Right cardiac atrium (tissue), 5 donors: ENCODE measurements around the gene SEC11A. TPM values are rescaled to one million over a fixed set of nuclear protein-coding genes. Genes with fewer than 3 reads are reported as not detected.

Experiments
- ATAC-seq, 2 donors: fragments of 200-7000 bp; cut with Tn5 transposase; one replicate each; pipeline versions ENCODE4 v1.8.0 to v1.9.1; 2020; ENCODE audit warnings: moderate library complexity in 2 of 2, mild to moderate bottlenecking in 1 of 2
- DNase-seq, 3 donors: peaks; one replicate each; pipeline ENCODE4 v3.0.0-alpha.2; 2020
- H3K27ac ChIP-seq: one replicate; pipeline ENCODE4 v1.5.1; 2013; ENCODE audit warnings: mild to moderate bottlenecking, low read length, control low read depth, moderate library complexity
- H3K27me3 ChIP-seq: one replicate; pipeline ENCODE4 v1.6.1; 2013; ENCODE audit not compliant: control insufficient read depth, insufficient read depth
- H3K4me1 ChIP-seq: one replicate; pipeline ENCODE4 v1.6.1; 2013; ENCODE audit warnings: low read length; ENCODE audit not compliant: control insufficient read depth, insufficient read depth
- H3K4me3 ChIP-seq: one replicate; pipeline ENCODE4 v1.5.1; 2013; ENCODE audit warnings: low read length, control low read depth
- H3K9me3 ChIP-seq: one replicate; pipeline ENCODE4 v1.6.1; 2013; ENCODE audit warnings: low read length; ENCODE audit not compliant: control insufficient read depth
- WGBS: extraction: QIAGEN DNeasy Blood & Tissue Kit; methylation state at CpG from one replicate; pipeline ENCODE4 v1.1.7; 2013; 5-methylcytosine and 5-hydroxymethylcytosine counted together
- intact Hi-C, 4 donors: fragments of 100-400 bp; cut with DNase I; formaldehyde crosslinking; loops; one replicate each; pipeline versions ENCODE4 v1.11.0 to v1.14.0; 2022 to 2023
- polyA plus RNA-seq: library from polyadenylated mRNA; stranded (reverse); fragments of 200-250 nt; gene quantifications from one replicate; pipeline ENCODE4 v1.2.3, GENCODE V29; 2013
- total RNA-seq, 4 donors: library from RNA; stranded (reverse); fragmentation: NEBNext Ultra II Directional; extraction: Animal tissue kit (Norgen Biotek cat#: 25700); gene quantifications; one replicate each; pipeline ENCODE4 v1.2.1, GENCODE V29; 2021
- donor health status: healthy with polysubstance abuse.
- donor health status: DM: no; HTN: yes; CAD: no.
- donor health status: DM: no; HTN: no; CAD: no.
- donor health status: DM: no; HTN: yes; CAD: no; lungs with severe emphysema.
- donor health status: DM: yes; HTN: yes; CAD: no.

Gene SEC11A
- total and polyA plus RNA-seq, 5 donors = 86.2 to 92.2 (median 88.3) TPM

DNA sequence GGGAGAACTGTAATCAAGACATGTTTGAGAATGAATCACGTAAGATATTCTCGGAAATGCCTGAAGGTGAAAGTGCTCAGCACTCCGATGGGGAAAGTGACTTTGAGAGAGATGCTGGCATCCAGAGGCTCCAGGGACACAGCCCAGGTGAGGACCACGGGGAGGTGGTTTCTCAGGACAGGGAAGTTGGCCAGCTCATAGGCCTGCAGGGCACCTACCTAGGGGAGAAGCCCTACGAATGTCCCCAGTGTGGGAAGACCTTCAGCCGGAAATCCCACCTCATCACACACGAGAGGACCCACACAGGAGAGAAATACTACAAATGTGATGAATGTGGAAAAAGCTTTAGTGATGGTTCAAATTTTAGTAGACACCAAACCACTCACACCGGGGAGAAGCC is 95.3 kb downstream of the SEC11A start:
- Histone ChIP-seq H3K9me3 (peaks cover 6% of the 10 kb centered on the region), H3K4me1 (no peaks in the 10 kb centered on the region), H3K27ac (no peak overlapping the region), H3K4me3 (no peak overlapping the region), H3K27me3 (no peaks in the 10 kb centered on the region)
- DNase-seq = no peak
- intact Hi-C loops = no loop called here
- no peak for ATAC-seq
- WGBS = 98% methylated on average over 8 of the region's 8 CpGs

Other genes with a start within 250 kb of the SEC11A start
- gene ZSCAN2, start 115.1 kb downstream of the SEC11A start, total RNA-seq = 1 to 10 TPM; 3.6 to 6.4 (median 5.2) TPM
- 4.0 TPM for gene ZSCAN2, start 115.1 kb downstream of the SEC11A start, polyA plus RNA-seq
- gene WDR73, start 61.9 kb downstream of the SEC11A start, total RNA-seq = 10 to 100 TPM; 13.7 to 18.8 (median 17.0) TPM
- 10.7 TPM for gene WDR73, start 61.9 kb downstream of the SEC11A start, polyA plus RNA-seq
- 1 to 10 TPM in 3 of 4 donors, under 1 TPM in 1; 0.96 to 4.7 (median 2.1) TPM for gene NMB, start 57.9 kb downstream of the SEC11A start, total RNA-seq
- 6.9 TPM for gene NMB, start 57.9 kb downstream of the SEC11A start, polyA plus RNA-seq
- 10 to 100 TPM; 20.3 to 25.6 (median 20.6) TPM for gene ZNF592, start 32.5 kb upstream of the SEC11A start, total RNA-seq
- 14.0 TPM for gene ZNF592, start 32.5 kb upstream of the SEC11A start, polyA plus RNA-seq
- 10 to 100 TPM; 72.1 to 95.2 (median 78.6) TPM for gene ALPK3, start 101.2 kb upstream of the SEC11A start, total RNA-seq
- 65.8 TPM for gene ALPK3, start 101.2 kb upstream of the SEC11A start, polyA plus RNA-seq
- under 1 TPM in 3 of 4 donors, not detected in 1; 0.29 to 0.54 (median 0.42) TPM for gene SLC28A1, start 168.5 kb upstream of the SEC11A start, total RNA-seq
- 0.32 TPM for gene SLC28A1, start 168.5 kb upstream of the SEC11A start, polyA plus RNA-seq